ENCODE results near the gene FILIP1L. TPM values are rescaled to one million over a fixed set of nuclear protein-coding genes. Genes with fewer than 3 reads are reported as not detected.

Gene FILIP1L
- total RNA-seq, 1 donor = 15.2 TPM

DNA sequence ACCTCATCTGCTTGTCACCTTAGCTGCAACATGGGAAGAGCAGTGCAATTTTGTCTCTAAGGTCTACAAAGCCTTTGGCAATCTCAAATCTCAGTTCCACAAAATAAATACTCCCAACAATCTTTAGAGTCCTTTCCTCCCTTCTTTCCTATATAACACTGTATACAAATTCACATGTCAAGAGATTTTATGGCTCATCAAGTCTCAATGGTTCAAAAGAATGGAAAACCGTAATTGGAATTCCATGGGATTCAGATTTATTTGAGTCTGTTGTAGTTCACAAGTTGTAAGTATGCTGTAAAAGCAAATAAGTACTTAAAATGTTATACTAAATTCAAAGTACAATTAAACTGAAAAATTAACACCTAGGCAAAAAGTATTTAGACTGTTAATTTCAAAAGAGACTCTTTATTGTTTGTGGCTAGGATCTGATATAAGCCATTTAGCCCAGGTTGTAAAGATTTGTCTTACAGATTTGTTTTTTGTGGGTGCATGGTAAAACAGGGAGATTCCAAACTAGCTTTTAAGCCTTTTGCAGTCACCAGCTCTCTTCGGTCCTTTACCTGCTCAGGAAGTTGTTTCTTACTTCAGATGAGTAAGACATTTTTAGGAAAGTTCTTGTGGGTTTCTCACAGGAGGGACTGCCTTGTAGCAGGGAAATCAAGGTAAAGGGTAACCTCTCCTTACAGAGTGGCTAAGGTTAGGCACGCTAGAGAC, 246.5 kb downstream of the FILIP1L start:
- no peak overlapping the region for H3K4me3 ChIP-seq (ENCODE audit: low read depth, low read length)
- TF ChIP-seq, protein P1, sequence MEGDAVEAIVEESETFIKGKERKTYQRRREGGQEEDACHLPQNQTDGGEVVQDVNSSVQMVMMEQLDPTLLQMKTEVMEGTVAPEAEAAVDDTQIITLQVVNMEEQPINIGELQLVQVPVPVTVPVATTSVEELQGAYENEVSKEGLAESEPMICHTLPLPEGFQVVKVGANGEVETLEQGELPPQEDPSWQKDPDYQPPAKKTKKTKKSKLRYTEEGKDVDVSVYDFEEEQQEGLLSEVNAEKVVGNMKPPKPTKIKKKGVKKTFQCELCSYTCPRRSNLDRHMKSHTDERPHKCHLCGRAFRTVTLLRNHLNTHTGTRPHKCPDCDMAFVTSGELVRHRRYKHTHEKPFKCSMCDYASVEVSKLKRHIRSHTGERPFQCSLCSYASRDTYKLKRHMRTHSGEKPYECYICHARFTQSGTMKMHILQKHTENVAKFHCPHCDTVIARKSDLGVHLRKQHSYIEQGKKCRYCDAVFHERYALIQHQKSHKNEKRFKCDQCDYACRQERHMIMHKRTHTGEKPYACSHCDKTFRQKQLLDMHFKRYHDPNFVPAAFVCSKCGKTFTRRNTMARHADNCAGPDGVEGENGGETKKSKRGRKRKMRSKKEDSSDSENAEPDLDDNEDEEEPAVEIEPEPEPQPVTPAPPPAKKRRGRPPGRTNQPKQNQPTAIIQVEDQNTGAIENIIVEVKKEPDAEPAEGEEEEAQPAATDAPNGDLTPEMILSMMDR (IDR thresholded peaks at IDR 0.05; ENCODE audit: insufficient read depth, low read length) = no peak
- no peak for DNase-seq (ENCODE audit: low read depth)

DNA sequence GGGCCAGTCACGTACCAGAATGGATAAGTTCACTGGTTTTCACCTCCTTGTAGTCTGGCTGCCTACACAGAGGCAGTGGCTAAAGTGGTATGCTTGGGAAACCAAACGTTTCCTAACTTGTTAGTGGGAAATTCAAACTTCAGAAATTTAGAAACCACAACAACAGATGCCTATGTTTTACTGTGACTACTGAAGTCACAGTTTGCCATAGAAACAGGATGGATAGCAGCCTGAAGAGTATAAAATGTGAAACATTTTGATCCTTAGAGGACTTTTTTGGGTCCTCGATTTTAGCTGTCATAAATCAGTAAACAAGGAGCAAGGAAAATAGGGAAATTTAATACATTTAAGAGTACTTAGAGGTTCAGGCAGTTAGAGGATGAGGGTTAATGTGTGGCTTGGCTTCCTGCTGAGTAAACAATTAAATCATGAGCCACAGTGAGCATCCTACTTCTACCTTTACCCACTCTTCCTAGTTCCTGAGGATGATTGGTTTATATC, 248.0 kb downstream of the FILIP1L start:
- TF ChIP-seq, protein P1 (IDR thresholded peaks at IDR 0.05; ENCODE audit: insufficient read depth, low read length) = no peak
- DNase-seq (ENCODE audit: low read depth) = peak; percentile 52
- no peak overlapping the region for H3K4me3 ChIP-seq (ENCODE audit: low read depth, low read length)

DNA sequence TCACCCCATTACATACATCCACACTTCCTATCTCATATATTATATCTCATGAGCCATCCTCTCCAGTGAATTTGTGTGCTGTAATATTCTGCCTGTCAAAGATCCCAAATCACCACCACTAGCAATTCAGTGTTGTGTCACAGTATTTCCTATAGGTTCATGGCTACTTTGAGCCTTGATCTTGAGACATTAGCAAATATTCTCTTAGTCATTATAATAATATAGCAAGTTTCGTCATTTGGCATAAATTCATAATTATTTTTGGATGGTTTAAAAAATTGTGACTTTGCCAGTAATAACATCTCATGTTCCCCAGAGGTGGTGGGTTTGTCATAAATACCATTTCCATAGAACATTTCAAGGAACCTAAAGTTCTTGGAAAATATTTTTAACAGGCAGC, 249.0 kb downstream of the FILIP1L start:
- peak; percentile 56 for DNase-seq (ENCODE audit: low read depth)
- TF ChIP-seq, protein P1 (IDR thresholded peaks at IDR 0.05; ENCODE audit: insufficient read depth, low read length) = no peak
- no peak overlapping the region for H3K4me3 ChIP-seq (ENCODE audit: low read depth, low read length)

DNA sequence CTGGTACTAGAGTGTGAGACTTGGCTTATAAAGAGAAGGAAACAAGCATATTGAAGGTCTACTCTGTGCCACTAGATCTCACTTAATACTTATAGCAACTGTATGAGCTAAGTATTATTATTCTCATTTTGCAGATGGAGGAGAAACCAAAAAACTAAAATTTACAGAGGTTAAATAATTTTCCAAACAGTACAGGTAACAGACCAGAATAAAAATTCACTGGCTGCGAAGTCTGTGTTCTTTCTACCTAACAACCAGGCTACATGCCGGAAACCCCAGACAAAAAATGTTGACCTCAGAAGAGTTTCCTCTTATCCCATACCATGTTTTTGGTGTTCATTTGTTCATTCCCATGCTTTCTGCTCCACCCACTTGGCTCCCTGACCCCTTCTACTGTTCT, 250.0 kb downstream of the FILIP1L start:
- DNase-seq (ENCODE audit: low read depth) = no peak
- no peak overlapping the region for H3K4me3 ChIP-seq (ENCODE audit: low read depth, low read length)
- TF ChIP-seq, protein P1 (IDR thresholded peaks at IDR 0.05; ENCODE audit: insufficient read depth, low read length) = no peak

DNA sequence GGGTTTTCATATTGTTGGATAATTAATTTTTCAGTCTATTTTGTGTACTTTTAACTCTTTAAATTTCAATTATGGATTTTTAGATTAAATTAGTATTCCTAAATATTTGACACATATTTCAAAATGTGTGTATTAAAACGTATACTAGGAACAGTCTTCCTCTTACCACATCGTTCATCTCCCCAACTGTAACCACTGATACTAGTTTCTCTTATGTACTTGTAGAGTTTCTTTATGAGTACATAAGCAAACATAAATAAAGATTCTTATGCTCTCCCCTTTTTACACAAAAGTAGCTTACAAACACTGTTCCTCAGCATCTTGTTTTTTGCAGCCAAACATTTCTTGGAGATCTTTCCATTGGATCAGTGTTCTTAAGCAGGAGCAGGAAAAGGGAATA, 250.7 kb downstream of the FILIP1L start:
- DNase-seq (ENCODE audit: low read depth) = no peak
- TF ChIP-seq, protein P1 (IDR thresholded peaks at IDR 0.05; ENCODE audit: insufficient read depth, low read length) = no peak
- no peak overlapping the region for H3K4me3 ChIP-seq (ENCODE audit: low read depth, low read length)

DNA sequence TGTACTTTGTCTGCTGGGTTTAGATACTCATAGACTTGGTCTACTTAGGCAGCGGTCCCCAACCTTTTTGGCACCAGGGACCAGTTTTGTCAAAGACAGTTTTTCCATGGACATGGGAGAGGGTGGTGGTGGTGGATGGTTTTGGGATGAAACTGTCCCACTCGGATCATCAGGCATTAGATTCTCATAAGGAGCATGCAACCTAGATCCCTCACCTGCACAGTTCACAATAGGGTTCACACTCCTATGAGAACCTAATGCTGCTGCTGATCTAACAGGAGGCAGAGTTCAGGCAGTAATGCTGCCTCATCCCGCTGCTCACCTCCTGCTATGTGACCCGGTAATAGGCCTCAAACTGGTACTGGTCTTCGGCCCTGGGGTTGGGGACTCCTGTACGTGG, 251.3 kb downstream of the FILIP1L start:
- no peak for DNase-seq (ENCODE audit: low read depth)
- no peak overlapping the region for H3K4me3 ChIP-seq (ENCODE audit: low read depth, low read length)
- TF ChIP-seq, protein P1 (IDR thresholded peaks at IDR 0.05; ENCODE audit: insufficient read depth, low read length) = no peak

All from fibroblast of the aortic adventitia (primary cell).